BJ (cell line): ENCODE results near the gene MT1B. TPM values are rescaled to one million over a fixed set of nuclear protein-coding genes. Genes with fewer than 3 reads are reported as not detected.

Source experiments
- CTCF ChIA-PET: fragments of 350-600 bp; formaldehyde crosslinking; extraction: SDS; loops from one replicate; lab custom pipeline; 2021; ENCODE audit warnings: antibody characterized with exemption, inconsistent platforms; lab: Yijun Ruan, JAX
- POLR2A ChIA-PET: fragments of 300-600 bp; sonication (Branson Sonifier 250); formaldehyde crosslinking; extraction: SDS; loops from one replicate; lab custom pipeline; 2021; ENCODE audit warnings: antibody characterized with exemption; lab: Charles Lee
- DNase-seq: peaks from one replicate; pipeline ENCODE4 v3.0.0-alpha.2; 2011; ENCODE audit warnings: low read depth
- H3K27me3 ChIP-seq: 2 replicates; pipeline ENCODE4 v1.6.0; 2011; ENCODE audit warnings: low read length; ENCODE audit not compliant: control insufficient read depth, insufficient read depth
- H3K36me3 ChIP-seq: 2 replicates; pipeline ENCODE4 v1.5.1; 2011; ENCODE audit warnings: low read length; ENCODE audit not compliant: control insufficient read depth, insufficient read depth
- H3K4me3 ChIP-seq: 2 replicates; pipeline ENCODE4 v1.5.1; 2011; ENCODE audit warnings: low read depth, mild to moderate bottlenecking, control low read depth, low read length
- polyA minus RNA-seq: library from RNA; depleted of rRNA, polyadenylated mRNA; stranded (reverse); fragments of >200 nt; gene quantifications from 2 replicates; pipeline ENCODE4 v1.2.3, GENCODE V29; 2011; rRNA and poly(A)+ RNA removed
- polyA plus RNA-seq: library from polyadenylated mRNA; depleted of rRNA; stranded (reverse); fragments of >200 nt; gene quantifications from 2 replicates; pipeline ENCODE4 v1.2.3, GENCODE V29; 2011; rRNA removed
- TF ChIP-seq, protein P1 (sequence below): IDR thresholded peaks from 2 replicates; pipeline ENCODE4 v1.5.1; 2011; ENCODE audit warnings: low read depth, mild to moderate bottlenecking, control low read depth, inconsistent platforms, low read length, moderate library complexity; ENCODE audit not compliant: insufficient read depth

The MT1B gene
- polyA plus RNA-seq (not detected in 2 replicates), polyA minus RNA-seq (not detected in 2 replicates)

DNA sequence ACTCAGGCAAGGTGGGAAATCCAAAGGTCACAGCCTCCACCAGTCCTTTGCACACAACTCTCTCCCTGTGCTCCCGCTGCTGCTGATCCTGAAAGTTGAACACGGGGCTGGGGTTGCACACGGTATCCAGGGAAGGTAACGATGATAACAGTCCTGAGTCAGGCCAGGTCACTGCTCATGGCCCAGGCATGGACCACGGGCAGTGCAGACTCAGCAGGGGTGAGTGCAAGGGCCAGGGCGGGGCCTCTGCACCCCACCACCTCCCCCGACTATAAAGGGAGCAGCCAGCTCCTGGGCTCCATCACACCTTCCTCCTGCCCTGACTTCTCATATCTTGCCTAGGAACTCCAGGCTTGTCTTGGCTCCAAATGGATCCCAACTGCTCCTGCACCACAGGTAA lies at the start of gene MT1B:
MT1B (plus strand) TSS at position 301 of the 400 bp plus-strand sequence; CDS start at position 369, 68 bp downstream.
- no peaks in the 10 kb centered on the region for H3K36me3 ChIP-seq
- POLR2A ChIA-PET, result no interaction called here
- TF ChIP-seq, protein P1, sequence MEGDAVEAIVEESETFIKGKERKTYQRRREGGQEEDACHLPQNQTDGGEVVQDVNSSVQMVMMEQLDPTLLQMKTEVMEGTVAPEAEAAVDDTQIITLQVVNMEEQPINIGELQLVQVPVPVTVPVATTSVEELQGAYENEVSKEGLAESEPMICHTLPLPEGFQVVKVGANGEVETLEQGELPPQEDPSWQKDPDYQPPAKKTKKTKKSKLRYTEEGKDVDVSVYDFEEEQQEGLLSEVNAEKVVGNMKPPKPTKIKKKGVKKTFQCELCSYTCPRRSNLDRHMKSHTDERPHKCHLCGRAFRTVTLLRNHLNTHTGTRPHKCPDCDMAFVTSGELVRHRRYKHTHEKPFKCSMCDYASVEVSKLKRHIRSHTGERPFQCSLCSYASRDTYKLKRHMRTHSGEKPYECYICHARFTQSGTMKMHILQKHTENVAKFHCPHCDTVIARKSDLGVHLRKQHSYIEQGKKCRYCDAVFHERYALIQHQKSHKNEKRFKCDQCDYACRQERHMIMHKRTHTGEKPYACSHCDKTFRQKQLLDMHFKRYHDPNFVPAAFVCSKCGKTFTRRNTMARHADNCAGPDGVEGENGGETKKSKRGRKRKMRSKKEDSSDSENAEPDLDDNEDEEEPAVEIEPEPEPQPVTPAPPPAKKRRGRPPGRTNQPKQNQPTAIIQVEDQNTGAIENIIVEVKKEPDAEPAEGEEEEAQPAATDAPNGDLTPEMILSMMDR, result no peak
- CTCF ChIA-PET, result no interaction called here
- H3K27me3 ChIP-seq, result peaks cover 41% of the 10 kb centered on the region
- no peak for DNase-seq
- no peak within 1 kb of the TSS for H3K4me3 ChIP-seq

GRCh38 chr16:56603589-56603988 lies 48.1 kb upstream of the MT1B start:
- TF ChIP-seq, protein P1, result peak; percentile 52
- POLR2A ChIA-PET, result interaction anchor here (0.6 kb wide), 1 partner anchor 14 kb away, joined by 3 read pairs; no protein-coding TSS in a partner anchor
- CTCF ChIA-PET, result interaction anchor here (0.5 to 7.8 kb wide), 14 partner anchors 12 to 186 kb away, joined by 3 to 100 read pairs (median 4); no protein-coding TSS in a partner anchor
- DNase-seq, result no peak
- Histone ChIP-seq H3K27me3 (no peaks in the 10 kb centered on the region; the same call in 1 of the 2 replicates), H3K36me3 (no peaks in the 10 kb centered on the region), H3K4me3 (no peak overlapping the region)

- TF ChIP-seq, protein P1, result no peak
- H3K4me3 ChIP-seq, result no peak overlapping the region
- POLR2A ChIA-PET, result no interaction called here
- no peaks in the 10 kb centered on the region; the same call in 1 of the 2 replicates for H3K27me3 ChIP-seq
- H3K36me3 ChIP-seq, result no peaks in the 10 kb centered on the region
- CTCF ChIA-PET, result interaction anchor here (1.2 to 7.8 kb wide), 5 partner anchors 20 to 97 kb away, joined by 3 to 100 read pairs (median 20); partner anchors contain the start of gene MT1E
- DNase-seq, result no peak
These were observed 46.7 kb upstream of the MT1B start for GRCh38 chr16:56604966-56605365.

- no peak for DNase-seq
- ChIA-PET CTCF (interaction anchor here (1.2 to 7.8 kb wide), 5 partner anchors 20 to 97 kb away, joined by 3 to 100 read pairs (median 20); partner anchors contain the start of gene MT1E), POLR2A (no interaction called here)
- TF ChIP-seq, protein P1, result no peak
- H3K27me3 ChIP-seq, result no peaks in the 10 kb centered on the region; the same call in 1 of the 2 replicates
- H3K4me3 ChIP-seq, result no peak overlapping the region
- no peaks in the 10 kb centered on the region for H3K36me3 ChIP-seq
These were observed 46.2 kb upstream of the MT1B start for GRCh38 chr16:56605475-56605874.

DNA sequence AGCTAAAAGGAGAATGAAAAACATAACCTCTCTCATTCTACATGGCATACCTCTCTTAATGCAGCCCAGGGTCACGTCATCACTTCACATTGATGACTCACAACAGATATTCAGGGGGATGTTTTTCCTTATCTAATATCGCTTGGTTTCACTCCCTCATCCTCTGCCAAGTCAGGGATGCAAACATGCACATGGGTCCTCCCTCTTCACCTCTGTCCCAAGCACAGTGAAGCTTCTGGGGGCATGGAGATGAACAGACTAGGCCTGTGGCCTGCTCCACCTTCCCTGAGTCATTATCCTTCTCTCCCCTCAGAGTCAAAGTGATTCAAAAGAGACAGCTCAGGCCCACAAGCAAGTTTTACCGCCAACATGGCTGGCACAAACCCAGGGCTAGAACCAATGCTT lies 45.6 kb upstream of the MT1B start:
- Histone ChIP-seq H3K4me3 (no peak overlapping the region), H3K27me3 (no peaks in the 10 kb centered on the region; the same call in 1 of the 2 replicates), H3K36me3 (no peaks in the 10 kb centered on the region)
- TF ChIP-seq, protein P1, result no peak
- DNase-seq, result no peak
- ChIA-PET CTCF (interaction anchor here (1.2 to 7.8 kb wide), 7 partner anchors 17 to 96 kb away, joined by 3 to 100 read pairs (median 4); partner anchors contain the start of gene MT1E), POLR2A (interaction anchor here (0.9 kb wide), 2 partner anchors 12 to 21 kb away, joined by 3 to 4 read pairs; no protein-coding TSS in a partner anchor)
